ES-I3 (cell line): ENCODE data around the gene TSPAN17.
"Not testable (repeated sequence)": the region's sequence is repeated elsewhere in the genome, so short reads cannot be mapped to it uniquely, and the experiment has no call there.

ENCODE experiments used
- H3K36me3 ChIP-seq: 2 replicates; pipeline ENCODE4 v1.6.1; 2013; ENCODE audit warnings: mild to moderate bottlenecking, low read length, control low read depth, moderate library complexity; ENCODE audit not compliant: insufficient read depth
- H3K4me1 ChIP-seq: 2 replicates; pipeline ENCODE4 v1.6.1; 2013; ENCODE audit warnings: mild to moderate bottlenecking, control low read depth, low read length; ENCODE audit not compliant: insufficient read depth
- H3K9ac ChIP-seq: 2 replicates; pipeline ENCODE4 v1.6.1; 2013; ENCODE audit warnings: low read depth, mild to moderate bottlenecking, low read length, moderate library complexity
- H3K9me3 ChIP-seq: 2 replicates; pipeline ENCODE4 v1.6.1; 2013; ENCODE audit warnings: mild to moderate bottlenecking, low read length, moderate library complexity; ENCODE audit not compliant: control insufficient read depth, insufficient read depth

The TSPAN17 gene

DNA sequence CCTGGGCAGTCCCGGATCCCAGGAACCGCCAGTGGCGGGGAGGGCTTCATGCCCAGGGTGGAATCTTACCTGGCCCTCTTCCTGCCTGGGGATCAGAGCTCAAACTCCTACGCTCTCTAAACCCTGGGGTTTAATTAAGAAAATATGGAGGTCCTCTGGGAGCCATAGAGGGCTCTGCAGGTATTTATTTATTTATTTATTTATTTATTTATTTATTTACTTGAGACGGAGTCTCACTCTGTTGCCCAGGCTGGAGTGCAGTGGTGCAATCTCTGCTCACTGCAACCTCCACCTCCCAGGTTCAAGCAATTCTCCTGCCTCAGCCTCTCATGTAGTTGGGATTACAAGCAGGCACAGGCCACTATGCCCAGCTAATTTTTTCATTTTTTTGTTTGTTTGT is 52.2 kb downstream of the TSPAN17 start:
- H3K36me3 ChIP-seq, H3K9me3 ChIP-seq, H3K9ac ChIP-seq: not testable (repeated sequence)
- H3K4me1 ChIP-seq = peaks cover 23% of the 10 kb centered on the region

DNA sequence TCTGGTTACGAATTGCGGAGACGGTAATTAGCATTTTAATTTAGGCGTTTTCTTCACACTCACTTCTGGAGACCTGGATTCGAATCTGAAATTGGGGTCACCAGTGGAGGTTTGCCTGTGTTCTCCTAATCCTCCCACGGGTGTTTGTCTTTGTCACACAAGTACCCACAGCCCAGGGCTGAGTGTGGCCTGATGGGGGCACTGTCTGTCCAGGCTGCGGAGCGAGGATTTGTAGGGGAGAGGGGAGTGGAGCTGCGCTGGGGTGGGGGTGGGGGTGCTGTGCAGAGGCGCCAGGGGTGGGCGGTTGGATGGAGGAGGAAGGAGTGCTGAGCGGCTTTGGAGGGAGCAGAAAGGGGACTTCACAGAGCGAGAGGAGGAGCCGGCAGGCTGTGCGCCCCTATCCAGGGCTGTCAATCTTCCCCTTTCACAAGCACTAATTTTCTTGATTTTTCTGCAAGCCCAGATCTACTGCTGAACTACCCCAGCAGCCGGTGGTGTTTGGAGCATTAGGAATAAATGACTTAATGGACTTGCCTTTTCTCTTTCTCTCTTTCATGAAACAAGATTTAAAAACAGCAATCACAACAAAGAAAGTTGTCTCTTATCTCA is 53.1 kb downstream of the TSPAN17 start:
- Histone ChIP-seq H3K36me3 (no peaks in the 10 kb centered on the region), H3K9me3 (no peaks in the 10 kb centered on the region), H3K9ac (no peak overlapping the region), H3K4me1 (peaks cover 23% of the 10 kb centered on the region)

DNA sequence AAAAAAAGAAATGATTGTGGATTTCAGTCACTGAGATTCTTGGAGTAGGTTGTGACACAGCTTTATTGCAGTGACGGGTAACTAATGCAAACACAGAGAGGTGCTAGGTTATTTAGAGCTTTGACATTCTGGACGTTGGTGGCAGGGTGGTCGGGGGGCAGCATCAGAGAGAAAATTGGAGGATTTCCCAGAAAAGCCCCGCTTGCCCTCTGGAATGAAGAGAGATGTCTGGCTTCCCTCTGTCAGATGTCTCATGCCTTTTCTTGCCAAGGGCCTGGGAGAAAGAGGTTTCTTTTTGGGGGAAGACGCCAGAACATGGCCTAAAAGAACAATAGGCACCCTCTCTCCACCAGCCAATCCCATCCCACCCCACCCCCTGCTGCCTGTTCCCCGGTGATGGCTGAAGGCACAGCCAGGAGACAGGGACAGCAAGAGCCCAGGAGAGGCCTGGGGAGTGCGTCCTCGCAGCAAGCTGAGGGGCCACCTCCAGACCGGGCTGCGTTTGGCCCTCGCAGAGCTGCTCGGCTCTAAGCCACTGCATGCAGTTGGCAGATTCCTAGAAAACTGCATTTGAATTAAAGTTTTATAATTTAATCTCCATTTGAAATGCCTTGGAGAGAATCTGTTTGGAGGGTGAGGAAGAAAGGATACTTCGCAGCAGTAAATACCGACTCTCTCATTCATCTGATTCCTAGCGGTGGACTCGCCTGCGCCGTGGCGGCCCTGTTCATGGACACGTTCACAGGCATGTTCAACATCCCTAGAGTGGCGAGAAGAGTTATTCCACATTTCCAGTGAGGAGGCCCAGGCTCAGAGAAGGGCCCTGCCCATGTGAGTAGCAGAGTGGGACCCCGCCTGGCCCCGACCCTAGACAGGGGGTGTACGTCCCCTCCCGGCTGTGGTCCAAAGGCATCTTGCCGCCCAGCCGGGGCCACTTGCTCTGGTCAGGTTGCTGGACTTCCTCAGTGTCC is 55.7 kb downstream of the TSPAN17 start:
- no peaks in the 10 kb centered on the region for H3K36me3 ChIP-seq
- no peak overlapping the region for H3K9ac ChIP-seq

DNA sequence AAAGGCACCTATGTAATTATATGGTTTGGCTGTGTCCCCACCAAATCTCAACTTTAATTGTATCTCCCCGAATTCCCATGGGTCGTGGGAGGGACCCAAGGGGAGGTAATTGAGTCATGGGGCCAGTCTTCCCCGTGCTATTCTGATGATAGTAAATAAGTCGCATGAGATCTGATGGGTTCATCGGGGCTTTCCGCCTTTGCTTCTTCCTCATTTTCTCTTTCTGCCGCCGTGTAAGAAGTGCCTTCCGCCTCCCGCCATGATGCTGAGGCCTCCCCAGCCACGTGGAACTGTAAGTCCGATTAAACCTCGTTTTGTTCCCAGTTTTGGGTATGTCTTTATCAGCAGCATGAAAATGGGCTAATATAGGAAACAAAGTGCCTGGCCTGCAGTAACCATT is 56.6 kb downstream of the TSPAN17 start:
- no peak overlapping the region for H3K9ac ChIP-seq
- no peaks in the 10 kb centered on the region for H3K36me3 ChIP-seq
- no peaks in the 10 kb centered on the region for H3K9me3 ChIP-seq
- peaks cover under 1% of the 10 kb centered on the region; the same call in 1 of the 2 replicates for H3K4me1 ChIP-seq

More for the DNA sequence above, 55.7 kb downstream of the TSPAN17 start:
- H3K4me1 ChIP-seq = peaks cover 10% of the 10 kb centered on the region
- H3K9me3 ChIP-seq = no peaks in the 10 kb centered on the region

DNA sequence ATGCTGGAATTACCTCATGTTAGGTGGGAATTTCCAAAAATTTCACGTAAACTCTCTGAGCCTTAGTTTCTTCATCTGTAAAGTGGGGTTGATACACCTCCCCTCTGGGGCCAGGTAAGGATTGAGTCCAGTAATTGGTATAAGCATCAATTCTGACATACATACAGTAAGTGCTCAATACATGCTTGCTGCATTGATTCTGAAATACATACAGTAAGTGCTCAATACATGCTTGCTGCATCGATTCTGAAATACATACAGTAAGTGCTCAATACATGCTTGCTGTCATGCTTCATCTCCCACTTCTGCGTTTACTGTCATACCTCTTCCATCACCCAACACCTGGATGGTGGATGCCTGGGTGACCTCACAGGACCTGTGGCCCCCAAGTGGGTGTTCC is 57.1 kb downstream of the TSPAN17 start:
- Histone ChIP-seq H3K36me3 (no peaks in the 10 kb centered on the region), H3K9me3 (no peaks in the 10 kb centered on the region), H3K9ac (no peak overlapping the region), H3K4me1 (no peaks in the 10 kb centered on the region; the same call in 1 of the 2 replicates)

DNA sequence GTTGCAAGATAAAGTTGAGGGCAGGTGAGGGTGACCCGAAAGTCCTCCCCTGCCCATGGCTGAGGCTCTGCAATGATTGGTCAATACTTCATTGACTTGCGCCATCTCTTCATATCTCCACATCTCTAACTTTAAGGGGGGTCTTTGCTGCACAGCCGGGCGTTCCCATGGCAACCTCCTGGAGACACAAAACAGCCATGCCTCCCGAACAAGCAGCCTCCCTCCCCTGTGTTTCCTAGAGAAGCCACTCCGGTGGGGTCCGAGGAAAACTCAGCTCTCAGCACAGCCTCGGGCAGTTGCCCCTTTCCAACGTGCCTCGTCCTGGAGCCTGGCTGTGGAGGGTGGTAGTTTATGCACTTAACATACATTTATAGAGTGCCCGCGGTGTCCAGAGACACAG is 57.5 kb downstream of the TSPAN17 start:
- Histone ChIP-seq H3K36me3 (no peaks in the 10 kb centered on the region), H3K9me3 (no peaks in the 10 kb centered on the region), H3K9ac (no peak overlapping the region), H3K4me1 (no peaks in the 10 kb centered on the region; the same call in 1 of the 2 replicates)
